NT2/D1 (cell line): ENCODE measurements around the gene NSRP1.

Experiments
- DNase-seq: peaks from one replicate; pipeline ENCODE4 v3.0.0-alpha.2; 2011; ENCODE audit warnings: low read depth, low spot score
- H3K27me3 ChIP-seq: 2 replicates; pipeline ENCODE4 v1.6.0; 2011; ENCODE audit warnings: mild to moderate bottlenecking; ENCODE audit not compliant: insufficient read length, insufficient read depth
- H3K36me3 ChIP-seq: 2 replicates; pipeline ENCODE4 v1.6.1; 2011; ENCODE audit warnings: mild to moderate bottlenecking, low read length, mixed read lengths; ENCODE audit not compliant: insufficient read depth, insufficient read length
- H3K4me1 ChIP-seq: 2 replicates; pipeline ENCODE4 v1.5.1; 2011; ENCODE audit not compliant: insufficient read depth, insufficient read length
- H3K4me3 ChIP-seq: 2 replicates; pipeline ENCODE4 v1.5.1; 2011; ENCODE audit warnings: low read depth; ENCODE audit not compliant: insufficient read length
- H3K9ac ChIP-seq: 2 replicates; pipeline ENCODE4 v1.6.0; 2011; ENCODE audit warnings: low read depth; ENCODE audit not compliant: insufficient read length
- H3K9me3 ChIP-seq: 2 replicates; pipeline ENCODE4 v1.5.1; 2011; ENCODE audit warnings: mild to moderate bottlenecking, low read length; ENCODE audit not compliant: insufficient read depth
- SUZ12 ChIP-seq: IDR thresholded peaks from 2 replicates; pipeline ENCODE4 v1.6.1; 2011; ENCODE audit not compliant: insufficient read length, insufficient read depth; ENCODE audit errors: extremely low read depth
- YY1 ChIP-seq: IDR thresholded peaks from 2 replicates; pipeline ENCODE4 v1.6.1; 2011; ENCODE audit not compliant: insufficient read length, insufficient read depth
- ZNF274 ChIP-seq: IDR thresholded peaks from 2 replicates; pipeline ENCODE4 v1.6.1; 2011; ENCODE audit warnings: mild to moderate bottlenecking, low read depth, low read length

NSRP1 gene

GRCh38 chr17:30203471-30203981, 86.9 kb downstream of the NSRP1 start:
- Histone ChIP-seq H3K27me3 (no peaks in the 10 kb centered on the region), H3K36me3 (no peaks in the 10 kb centered on the region), H3K4me1 (peaks cover 2% of the 10 kb centered on the region), H3K9me3 (no peaks in the 10 kb centered on the region), H3K9ac (no peak overlapping the region), H3K4me3 (no peak overlapping the region)
- TF ChIP-seq ZNF274 (no peak), YY1 (no peak), SUZ12 (no peak)
- no peak for DNase-seq

- H3K27me3 ChIP-seq: no peaks in the 10 kb centered on the region
- no peak overlapping the region for H3K9ac ChIP-seq
- TF ChIP-seq YY1 (no peak), SUZ12 (no peak), ZNF274 (no peak)
These were observed 91.0 kb downstream of the NSRP1 start for GRCh38 chr17:30207655-30208054.

GRCh38 chr17:30208214-30208613, 91.6 kb downstream of the NSRP1 start:
- no peak for DNase-seq
- Histone ChIP-seq H3K9me3 (no peaks in the 10 kb centered on the region), H3K9ac (no peak overlapping the region), H3K36me3 (no peaks in the 10 kb centered on the region), H3K4me3 (no peak overlapping the region), H3K27me3 (no peaks in the 10 kb centered on the region), H3K4me1 (peaks cover 4% of the 10 kb centered on the region)
- TF ChIP-seq SUZ12 (no peak), YY1 (no peak), ZNF274 (no peak)

More at GRCh38 chr17:30207655-30208054, 91.0 kb downstream of the NSRP1 start:
- H3K4me1 ChIP-seq: peaks cover 2% of the 10 kb centered on the region
- no peak overlapping the region for H3K4me3 ChIP-seq
- DNase-seq: no peak
- H3K9me3 ChIP-seq: no peaks in the 10 kb centered on the region
- H3K36me3 ChIP-seq: no peaks in the 10 kb centered on the region

GRCh38 chr17:30209930-30210329, 93.3 kb downstream of the NSRP1 start:
- Histone ChIP-seq H3K4me1 (peaks cover 4% of the 10 kb centered on the region), H3K9me3 (no peaks in the 10 kb centered on the region)
- TF ChIP-seq SUZ12 (no peak), ZNF274 (no peak)

GRCh38 chr17:30210366-30210765, 93.8 kb downstream of the NSRP1 start:
- Histone ChIP-seq H3K9ac (no peak overlapping the region), H3K27me3 (no peaks in the 10 kb centered on the region), H3K4me1 (peaks cover 4% of the 10 kb centered on the region), H3K36me3 (no peaks in the 10 kb centered on the region), H3K4me3 (no peak overlapping the region), H3K9me3 (no peaks in the 10 kb centered on the region)
- TF ChIP-seq YY1: no peak
- TF ChIP-seq ZNF274: no peak
- TF ChIP-seq SUZ12: no peak
- no peak for DNase-seq

More at GRCh38 chr17:30209930-30210329, 93.3 kb downstream of the NSRP1 start:
- no peak for DNase-seq
- Histone ChIP-seq H3K27me3 (no peaks in the 10 kb centered on the region), H3K9ac (no peak overlapping the region), H3K36me3 (no peaks in the 10 kb centered on the region), H3K4me3 (no peak overlapping the region)

GRCh38 chr17:30210901-30211300, 94.3 kb downstream of the NSRP1 start:
- no peaks in the 10 kb centered on the region for H3K9me3 ChIP-seq
- no peaks in the 10 kb centered on the region for H3K27me3 ChIP-seq
- no peak for DNase-seq
- H3K4me1 ChIP-seq: peaks cover 4% of the 10 kb centered on the region
- no peak overlapping the region for H3K4me3 ChIP-seq
- no peaks in the 10 kb centered on the region for H3K36me3 ChIP-seq
- no peak overlapping the region for H3K9ac ChIP-seq
- no peak for TF ChIP-seq YY1
- TF ChIP-seq ZNF274: no peak
- TF ChIP-seq SUZ12: no peak

- Histone ChIP-seq H3K36me3 (no peaks in the 10 kb centered on the region), H3K9me3 (no peaks in the 10 kb centered on the region), H3K9ac (no peak overlapping the region), H3K27me3 (no peaks in the 10 kb centered on the region), H3K4me1 (peaks cover 4% of the 10 kb centered on the region), H3K4me3 (no peak overlapping the region)
- no peak for TF ChIP-seq YY1
- TF ChIP-seq ZNF274: no peak
- TF ChIP-seq SUZ12: no peak
- DNase-seq: no peak
These were observed 94.8 kb downstream of the NSRP1 start for GRCh38 chr17:30211371-30211770.

GRCh38 chr17:30212750-30213149, 96.1 kb downstream of the NSRP1 start:
- DNase-seq: no peak

More at GRCh38 chr17:30212750-30213149, 96.1 kb downstream of the NSRP1 start:
- no peak for TF ChIP-seq SUZ12
- no peak for TF ChIP-seq ZNF274
- no peak for TF ChIP-seq YY1
- Histone ChIP-seq H3K9me3 (no peaks in the 10 kb centered on the region), H3K4me3 (no peak overlapping the region), H3K36me3 (no peaks in the 10 kb centered on the region), H3K9ac (no peak overlapping the region), H3K4me1 (peaks cover 4% of the 10 kb centered on the region), H3K27me3 (no peaks in the 10 kb centered on the region)
